ENCODE measurements around the gene NOS1AP.

- TF ChIP-seq CTCF (IDR thresholded peaks at IDR 0.05), result no peak
- no peak for TF ChIP-seq POLR2A (IDR thresholded peaks at IDR 0.05)
These were observed 337.3 kb downstream of the NOS1AP start for GRCh38 chr1:162406811-162407210.
